ENCODE measurements around the gene SF3A2. TPM values are rescaled to one million over a fixed set of nuclear protein-coding genes. Genes with fewer than 3 reads are reported as not detected.

The SF3A2 gene
- total RNA-seq, 4 donors from 2014 or later: 21.4 to 84.0 (median 51.8) TPM

DNA sequence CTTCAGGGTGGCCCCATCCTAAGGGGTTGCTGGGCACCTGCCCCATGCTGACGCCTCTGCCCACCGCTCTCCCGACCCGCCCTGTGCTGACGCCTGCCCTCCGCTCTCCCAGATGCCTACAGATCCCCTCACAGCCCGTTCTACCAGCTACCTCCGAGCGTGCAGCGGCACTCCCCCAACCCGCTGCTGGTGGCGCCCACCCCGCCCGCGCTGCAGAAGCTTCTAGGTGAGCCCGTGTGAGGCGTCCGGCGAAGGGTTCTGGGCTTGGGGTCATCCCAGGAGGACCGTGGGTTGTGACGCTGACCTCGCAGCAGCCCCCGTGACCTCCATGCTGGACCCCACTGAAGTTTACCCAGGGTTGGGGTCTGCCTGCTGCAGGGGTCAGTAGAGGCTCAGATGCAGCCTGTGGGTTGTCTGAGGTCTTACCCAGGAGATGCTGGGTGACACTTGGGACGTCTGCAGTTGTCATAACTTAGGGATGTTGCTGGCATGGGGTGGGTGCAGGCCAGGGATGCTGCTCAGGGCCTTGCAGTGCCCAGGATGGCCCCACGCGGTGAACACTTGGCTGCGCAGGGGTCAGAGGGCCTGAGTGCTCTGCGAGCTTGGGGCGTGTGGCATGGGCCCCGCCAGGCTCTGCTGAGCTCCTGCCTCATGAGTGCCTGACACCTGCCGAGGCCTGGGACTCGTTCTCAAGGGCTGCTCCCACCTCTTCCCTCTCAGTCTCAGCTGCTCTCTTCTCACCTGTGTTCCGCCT is 25.5 kb upstream of the SF3A2 start:
- no peak for DNase-seq (ENCODE audit: low spot score in 2 of 2)
- no peak overlapping the region for H3K4me3 ChIP-seq
- H3K4me1 ChIP-seq: peaks cover 0 to 15% (median 8%) of the 10 kb centered on the region in 4 donors
- no peaks in the 10 kb centered on the region for H3K9me3 ChIP-seq
- peaks cover 2 to 96% (median 18%) of the 10 kb centered on the region in 3 donors for H3K36me3 ChIP-seq
- 92 to 93% methylated on average over 29 to 33 of the region's 33 CpGs for WGBS, 2 donors
- no peak overlapping the region for H3K27ac ChIP-seq
- H3K27me3 ChIP-seq: no peaks in the 10 kb centered on the region
- TF ChIP-seq EP300 (IDR thresholded peaks at IDR 0.05) (no peak), POLR2A (IDR thresholded peaks at IDR 0.05) (no peak)
- TF ChIP-seq, protein P1, sequence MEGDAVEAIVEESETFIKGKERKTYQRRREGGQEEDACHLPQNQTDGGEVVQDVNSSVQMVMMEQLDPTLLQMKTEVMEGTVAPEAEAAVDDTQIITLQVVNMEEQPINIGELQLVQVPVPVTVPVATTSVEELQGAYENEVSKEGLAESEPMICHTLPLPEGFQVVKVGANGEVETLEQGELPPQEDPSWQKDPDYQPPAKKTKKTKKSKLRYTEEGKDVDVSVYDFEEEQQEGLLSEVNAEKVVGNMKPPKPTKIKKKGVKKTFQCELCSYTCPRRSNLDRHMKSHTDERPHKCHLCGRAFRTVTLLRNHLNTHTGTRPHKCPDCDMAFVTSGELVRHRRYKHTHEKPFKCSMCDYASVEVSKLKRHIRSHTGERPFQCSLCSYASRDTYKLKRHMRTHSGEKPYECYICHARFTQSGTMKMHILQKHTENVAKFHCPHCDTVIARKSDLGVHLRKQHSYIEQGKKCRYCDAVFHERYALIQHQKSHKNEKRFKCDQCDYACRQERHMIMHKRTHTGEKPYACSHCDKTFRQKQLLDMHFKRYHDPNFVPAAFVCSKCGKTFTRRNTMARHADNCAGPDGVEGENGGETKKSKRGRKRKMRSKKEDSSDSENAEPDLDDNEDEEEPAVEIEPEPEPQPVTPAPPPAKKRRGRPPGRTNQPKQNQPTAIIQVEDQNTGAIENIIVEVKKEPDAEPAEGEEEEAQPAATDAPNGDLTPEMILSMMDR (IDR thresholded peaks at IDR 0.05): no peak

DNA sequence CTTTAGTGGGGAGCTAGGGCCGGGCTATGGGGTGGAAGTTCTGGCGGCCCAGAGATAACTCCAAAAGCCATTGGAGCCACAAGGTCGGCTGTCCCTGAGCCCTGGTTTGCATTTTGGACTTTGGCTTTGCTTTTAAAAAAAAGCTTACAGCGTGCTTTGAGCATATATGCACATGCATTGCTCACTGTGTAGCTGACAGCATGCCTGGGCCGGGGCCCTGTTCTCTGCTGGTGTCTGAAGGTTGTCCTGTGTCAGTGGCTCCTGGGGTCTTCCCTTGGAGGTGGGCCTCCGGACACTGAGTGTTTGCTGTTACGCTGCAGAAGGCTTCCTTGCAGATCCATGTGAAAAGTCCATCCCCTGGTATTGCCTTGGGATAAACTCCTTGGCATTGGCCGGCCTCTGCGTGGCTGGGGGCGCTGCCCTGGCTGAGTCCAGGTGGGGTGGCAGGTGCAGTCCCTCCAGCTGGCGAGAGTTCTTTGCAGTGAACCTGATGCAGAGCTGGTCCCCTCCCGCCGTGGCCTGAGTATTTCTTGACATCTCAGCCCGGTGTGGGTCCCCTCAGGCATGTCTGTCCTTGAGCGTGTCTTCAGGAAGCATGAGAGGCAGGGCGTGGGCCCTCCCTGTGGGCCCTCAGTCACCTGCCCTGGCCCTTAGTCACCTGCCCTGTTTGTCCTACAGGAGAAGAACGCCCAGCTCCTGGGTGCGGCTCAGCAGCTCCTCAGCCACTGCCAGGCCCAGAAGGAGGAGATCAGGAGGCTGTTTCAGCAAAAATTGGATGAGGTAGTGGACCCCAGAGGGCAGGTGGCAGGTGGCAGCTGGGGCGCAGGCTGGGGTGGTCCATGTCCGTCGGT is 23.5 kb upstream of the SF3A2 start:
- H3K27me3 ChIP-seq: no peaks in the 10 kb centered on the region
- TF ChIP-seq, protein P1 (IDR thresholded peaks at IDR 0.05): no peak
- TF ChIP-seq POLR2A (IDR thresholded peaks at IDR 0.05): no peak
- no peak for TF ChIP-seq EP300 (IDR thresholded peaks at IDR 0.05)
- peaks cover 0 to 10% (median 6%) of the 10 kb centered on the region in 4 donors for H3K4me1 ChIP-seq
- WGBS, 2 donors: 92 to 94% methylated on average over 17 to 18 of the region's 21 CpGs
- H3K36me3 ChIP-seq: peaks cover 6 to 99% (median 25%) of the 10 kb centered on the region in 3 donors
- DNase-seq (ENCODE audit: low spot score in 2 of 2): no peak
- H3K27ac ChIP-seq: peak overlapping the region in 1 of 4 donors; percentile 59
- H3K9me3 ChIP-seq: no peaks in the 10 kb centered on the region
- H3K4me3 ChIP-seq: no peak overlapping the region

DNA sequence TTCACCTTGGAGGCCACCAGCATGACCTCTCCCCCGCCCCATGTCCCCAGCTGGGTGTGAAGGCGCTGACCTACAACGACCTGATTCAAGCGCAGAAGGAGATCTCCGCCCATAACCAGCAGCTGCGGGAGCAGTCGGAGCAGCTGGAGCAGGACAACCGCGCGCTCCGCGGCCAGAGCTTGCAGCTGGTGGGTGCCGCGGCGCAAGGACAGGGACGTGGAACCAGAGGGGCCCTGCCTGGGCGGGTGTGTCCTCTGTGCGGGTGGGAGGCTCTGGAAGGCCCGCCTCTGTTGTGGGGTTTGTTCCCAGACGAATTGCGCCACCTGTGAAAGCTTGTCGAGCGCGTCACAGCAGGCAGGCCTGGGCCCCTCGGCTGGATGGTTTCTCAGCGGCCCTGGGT is 22.8 kb upstream of the SF3A2 start:
- TF ChIP-seq EP300 (IDR thresholded peaks at IDR 0.05) (no peak), POLR2A (IDR thresholded peaks at IDR 0.05) (no peak)
- TF ChIP-seq, protein P1 (IDR thresholded peaks at IDR 0.05): no peak
- no peak overlapping the region for H3K4me3 ChIP-seq

DNA sequence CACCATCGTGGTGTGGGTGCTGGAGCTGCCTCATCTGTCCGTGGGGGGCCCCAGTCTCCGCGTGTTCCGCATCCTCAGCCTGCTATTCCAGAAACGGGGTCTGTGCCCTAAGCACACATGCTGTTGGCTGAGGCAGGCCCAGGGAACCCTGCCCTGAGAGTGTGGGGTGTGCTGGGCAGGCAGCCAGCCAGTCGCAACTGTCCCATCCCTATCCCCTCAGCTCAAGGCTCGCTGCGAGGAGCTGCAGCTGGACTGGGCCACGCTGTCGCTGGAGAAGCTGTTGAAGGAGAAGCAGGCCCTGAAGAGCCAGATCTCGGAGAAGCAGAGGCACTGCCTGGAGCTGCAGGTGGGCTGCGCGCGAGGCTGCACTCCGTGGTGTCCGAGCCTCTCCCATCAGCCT is 22.4 kb upstream of the SF3A2 start:
- H3K4me1 ChIP-seq: no peaks in the 10 kb centered on the region
- H3K4me3 ChIP-seq: no peak overlapping the region
- TF ChIP-seq POLR2A (IDR thresholded peaks at IDR 0.05): no peak
- TF ChIP-seq, protein P1 (IDR thresholded peaks at IDR 0.05): no peak
- no peaks in the 10 kb centered on the region for H3K9me3 ChIP-seq
- H3K27me3 ChIP-seq: no peaks in the 10 kb centered on the region
- peaks cover 6 to 99% (median 25%) of the 10 kb centered on the region in 3 donors for H3K36me3 ChIP-seq
- no peak for DNase-seq (ENCODE audit: low spot score in 2 of 2)
- no peak overlapping the region for H3K27ac ChIP-seq
- 92 to 93% methylated on average over 17 of the region's 17 CpGs for WGBS, 2 donors

More for the DNA sequence above, 22.8 kb upstream of the SF3A2 start:
- Histone ChIP-seq H3K27ac (peak overlapping the region in 1 of 4 donors; percentile 59), H3K9me3 (no peaks in the 10 kb centered on the region), H3K4me1 (peaks cover 0 to 3% (median under 1%) of the 10 kb centered on the region in 4 donors), H3K27me3 (no peaks in the 10 kb centered on the region), H3K36me3 (peaks cover 6 to 98% (median 25%) of the 10 kb centered on the region in 3 donors)
- DNase-seq (ENCODE audit: low spot score in 2 of 2): no peak
- WGBS, 2 donors: 68 to 93% methylated on average over 12 to 18 of the region's 26 CpGs
